Muscle of arm (tissue), 12 donors: Measurements from ENCODE around the gene PXDN. TPM values are rescaled to one million over a fixed set of nuclear protein-coding genes. Genes with fewer than 3 reads are reported as not detected.
"Not testable (repeated sequence)": the region's sequence is repeated elsewhere in the genome, so short reads cannot be mapped to it uniquely, and the experiment has no call there.

Experiments
- DNase-seq: peaks from one replicate; pipeline ENCODE4 v3.0.0-alpha.2; 2013
- polyA plus RNA-seq, 12 donors: library from polyadenylated mRNA; unstranded; fragments of 120-200 nt; gene quantifications; one replicate each; pipeline ENCODE4 v1.2.1, GENCODE V29; 2013; ENCODE audit not compliant: insufficient read length in 12 of 12

PXDN gene
- polyA plus RNA-seq, 12 donors: 130 to 264 (median 161) TPM

- DNase-seq: no peak
Observed at GRCh38 chr2:1685957-1686783, 58.1 kb downstream of the PXDN start.

GRCh38 chr2:1685078-1685956 lies 59.0 kb downstream of the PXDN start:
- DNase-seq: no peak

DNA sequence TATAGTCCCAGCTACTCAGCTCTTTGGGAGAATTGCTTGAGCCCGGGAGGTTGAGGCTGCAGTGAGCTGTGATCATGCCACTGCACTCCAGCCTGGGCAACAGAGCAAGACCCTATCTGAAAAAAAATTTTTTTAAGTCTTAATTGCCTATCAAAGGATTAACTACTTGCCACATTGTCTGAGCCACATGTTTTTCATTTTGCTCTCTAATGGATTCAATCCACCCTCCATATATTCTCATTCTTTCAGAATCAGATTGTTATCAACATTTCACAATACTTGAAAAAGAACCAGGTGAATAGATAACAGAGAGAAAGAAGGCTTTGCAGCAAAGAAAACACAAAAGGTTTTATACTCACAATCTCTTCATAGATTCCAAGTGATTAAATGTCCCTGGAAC lies 61.0 kb downstream of the PXDN start:
- no peak for DNase-seq

DNA sequence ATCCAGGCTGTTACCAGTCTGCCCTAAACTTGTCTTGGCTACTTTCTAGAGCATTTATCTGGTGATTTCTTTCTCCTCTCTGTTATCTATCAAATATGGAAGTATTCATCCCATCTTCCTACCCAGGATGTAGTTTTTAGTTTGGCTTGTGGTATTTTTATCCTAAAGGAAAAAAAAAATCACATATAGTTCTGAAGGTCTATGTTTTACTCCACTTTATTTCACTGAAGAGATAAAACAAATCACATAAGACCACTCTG lies 62.2 kb downstream of the PXDN start:
- no peak for DNase-seq

DNA sequence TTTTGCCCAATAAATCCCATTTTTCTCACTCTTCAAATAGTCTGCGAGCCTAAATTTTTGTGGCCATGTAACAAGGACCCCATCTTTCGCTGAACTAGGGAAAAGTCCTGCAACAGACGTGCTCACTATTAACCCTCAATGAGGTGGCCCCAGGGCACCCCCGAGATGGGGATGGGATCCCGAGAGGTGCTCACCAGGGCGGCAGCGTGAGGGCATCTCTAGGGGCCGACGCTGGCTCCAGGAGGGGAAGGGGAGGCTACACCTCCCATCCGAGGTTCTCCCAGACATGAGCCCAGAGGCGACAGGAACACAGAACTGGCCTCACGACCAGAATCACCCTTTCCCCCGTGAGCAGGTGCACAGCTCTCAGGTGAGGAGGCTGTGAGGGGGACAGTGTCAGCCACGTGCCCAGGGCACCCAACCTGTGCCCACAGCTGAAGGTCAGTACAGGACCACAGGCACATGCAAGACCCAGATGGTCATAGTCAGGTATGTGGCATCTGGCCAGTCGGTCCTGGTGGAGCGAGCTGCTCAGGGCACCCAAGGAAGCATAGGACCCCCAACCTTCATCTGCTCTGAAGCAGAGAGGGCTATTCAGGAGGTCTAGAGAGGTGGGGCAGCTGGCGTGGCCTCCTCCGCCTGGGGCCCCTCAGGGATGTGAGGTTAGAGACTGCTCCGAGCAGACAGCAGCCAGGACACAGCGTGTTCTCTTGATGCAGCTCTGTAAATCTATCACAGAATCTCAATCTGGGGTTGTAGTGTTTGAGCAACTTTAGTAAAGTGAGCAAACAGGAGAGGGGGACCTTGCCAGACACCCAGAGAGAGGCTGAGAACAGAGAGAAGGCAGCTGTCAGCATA lies 62.8 kb downstream of the PXDN start:
- DNase-seq: no peak

DNA sequence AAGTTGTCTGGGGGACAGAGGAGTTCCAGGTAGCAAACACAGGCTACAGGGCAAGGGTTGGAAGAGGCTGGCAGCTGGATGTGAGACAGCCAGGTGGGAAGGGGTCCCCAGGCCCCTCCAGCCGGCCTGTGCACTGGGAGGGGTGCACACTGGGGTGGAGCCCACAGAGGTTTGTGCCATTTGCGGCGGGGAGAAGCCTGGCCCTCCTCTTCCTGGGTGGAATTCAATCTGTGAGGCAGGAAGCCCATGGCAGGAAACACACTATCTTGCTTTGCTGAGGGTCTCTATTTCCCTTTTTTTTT lies 63.3 kb downstream of the PXDN start:
- DNase-seq: no peak

DNA sequence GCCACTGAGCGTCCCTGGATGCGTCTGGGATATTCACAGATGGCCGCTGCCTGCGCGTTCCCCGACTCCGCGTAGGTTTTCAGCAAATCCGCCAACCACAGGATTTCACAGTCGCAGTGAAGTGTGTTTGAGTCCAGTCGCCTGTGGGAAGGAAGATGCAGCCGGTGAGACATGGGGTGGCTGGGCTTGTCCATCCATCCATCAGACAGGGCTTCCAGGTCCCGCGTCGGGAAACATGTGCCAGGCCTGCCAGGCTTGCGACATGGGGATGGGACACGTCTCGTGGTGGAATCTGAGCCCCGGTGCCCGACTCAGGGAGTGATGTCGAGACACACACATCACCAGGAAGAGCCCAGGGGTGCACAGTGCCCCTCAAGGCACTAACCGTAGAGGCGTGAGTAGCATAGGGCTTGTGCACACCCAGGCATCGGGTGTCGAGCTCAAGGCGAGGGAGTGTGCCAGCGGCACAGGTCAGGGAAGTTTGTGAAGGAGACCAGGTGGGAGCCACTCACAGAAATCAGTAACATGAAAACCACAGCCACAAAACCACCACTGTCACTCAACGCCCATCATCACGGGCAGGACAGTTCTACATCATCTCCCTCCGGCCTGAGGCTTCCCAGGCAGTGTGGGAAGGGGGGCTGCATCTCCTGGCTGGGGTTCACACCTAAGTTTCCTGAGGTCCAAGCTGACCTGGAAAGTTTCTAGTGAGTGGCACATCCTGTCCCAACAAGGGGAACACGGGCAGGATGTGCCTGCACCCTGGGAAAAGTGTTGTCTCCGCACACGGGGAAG lies 63.9 kb downstream of the PXDN start:
- DNase-seq: no peak

DNA sequence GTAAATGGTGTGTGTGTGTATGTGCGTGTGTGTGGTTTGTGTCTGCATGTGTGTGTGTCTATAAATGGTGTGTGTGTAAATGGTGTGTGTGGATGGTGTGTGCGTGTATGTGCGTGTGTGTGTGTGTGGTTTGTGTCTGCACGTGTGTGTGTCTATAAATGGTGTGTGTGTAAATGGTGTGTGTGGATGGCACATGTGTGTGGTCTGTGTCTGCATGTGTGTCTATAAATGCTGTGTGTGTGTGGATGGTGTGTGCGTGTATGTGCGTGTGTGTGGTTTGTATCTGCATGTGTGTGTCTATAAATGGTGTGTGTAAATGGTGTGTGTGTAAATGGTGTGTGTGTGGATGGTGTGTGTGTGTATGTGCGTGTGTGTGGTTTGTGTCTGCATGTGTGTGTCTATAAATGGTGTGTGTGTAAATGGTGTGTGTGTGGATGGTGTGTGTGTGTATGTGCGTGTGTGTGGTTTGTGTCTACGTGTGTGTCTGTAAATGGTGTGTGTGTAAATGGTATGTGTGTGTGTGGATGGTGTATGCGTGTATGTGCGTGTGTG lies 64.8 kb downstream of the PXDN start:
- not testable (repeated sequence) for DNase-seq

DNA sequence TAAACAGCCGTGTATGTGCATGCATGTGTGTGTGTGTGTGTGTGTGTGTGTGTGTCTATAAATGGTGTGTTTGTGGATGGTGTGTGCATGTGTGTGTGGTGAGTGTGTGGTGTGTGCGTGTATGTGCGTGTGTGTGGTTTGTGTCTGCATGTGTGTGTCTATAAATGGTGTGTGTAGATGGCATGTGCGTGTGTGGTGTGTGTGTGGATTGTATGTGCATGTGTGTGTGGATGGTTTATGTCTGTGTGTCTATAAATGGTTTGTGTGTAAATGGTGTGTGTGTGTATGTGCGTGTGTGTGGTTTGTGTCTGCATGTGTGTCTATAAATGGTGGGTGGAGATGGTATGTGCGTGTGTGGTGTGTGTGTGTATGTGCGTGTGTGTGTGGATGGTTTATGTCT lies 65.2 kb downstream of the PXDN start:
- not testable (repeated sequence) for DNase-seq

DNA sequence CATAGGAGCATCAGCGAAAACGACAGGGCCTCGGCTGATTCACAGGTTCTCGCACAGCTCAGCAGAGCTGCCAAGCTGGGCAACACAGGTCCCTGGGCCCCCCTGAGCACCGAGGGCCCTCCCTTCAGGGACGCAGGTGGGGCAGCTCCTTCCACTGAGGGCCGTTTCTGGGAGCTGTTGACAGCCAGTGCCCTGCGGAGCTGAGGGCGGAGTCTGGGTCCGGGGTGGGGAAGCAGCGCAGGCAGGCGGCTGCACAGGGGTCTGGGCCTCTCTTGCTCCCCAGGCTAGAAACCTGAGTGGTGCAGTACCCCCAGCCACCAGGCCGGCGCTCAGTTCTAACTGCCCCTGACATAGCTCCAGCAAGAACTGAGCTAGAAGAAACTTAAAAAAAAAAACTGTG lies 65.7 kb downstream of the PXDN start:
- DNase-seq: no peak

GRCh38 chr2:1677821-1678165 lies 66.5 kb downstream of the PXDN start:
- DNase-seq: no peak

DNA sequence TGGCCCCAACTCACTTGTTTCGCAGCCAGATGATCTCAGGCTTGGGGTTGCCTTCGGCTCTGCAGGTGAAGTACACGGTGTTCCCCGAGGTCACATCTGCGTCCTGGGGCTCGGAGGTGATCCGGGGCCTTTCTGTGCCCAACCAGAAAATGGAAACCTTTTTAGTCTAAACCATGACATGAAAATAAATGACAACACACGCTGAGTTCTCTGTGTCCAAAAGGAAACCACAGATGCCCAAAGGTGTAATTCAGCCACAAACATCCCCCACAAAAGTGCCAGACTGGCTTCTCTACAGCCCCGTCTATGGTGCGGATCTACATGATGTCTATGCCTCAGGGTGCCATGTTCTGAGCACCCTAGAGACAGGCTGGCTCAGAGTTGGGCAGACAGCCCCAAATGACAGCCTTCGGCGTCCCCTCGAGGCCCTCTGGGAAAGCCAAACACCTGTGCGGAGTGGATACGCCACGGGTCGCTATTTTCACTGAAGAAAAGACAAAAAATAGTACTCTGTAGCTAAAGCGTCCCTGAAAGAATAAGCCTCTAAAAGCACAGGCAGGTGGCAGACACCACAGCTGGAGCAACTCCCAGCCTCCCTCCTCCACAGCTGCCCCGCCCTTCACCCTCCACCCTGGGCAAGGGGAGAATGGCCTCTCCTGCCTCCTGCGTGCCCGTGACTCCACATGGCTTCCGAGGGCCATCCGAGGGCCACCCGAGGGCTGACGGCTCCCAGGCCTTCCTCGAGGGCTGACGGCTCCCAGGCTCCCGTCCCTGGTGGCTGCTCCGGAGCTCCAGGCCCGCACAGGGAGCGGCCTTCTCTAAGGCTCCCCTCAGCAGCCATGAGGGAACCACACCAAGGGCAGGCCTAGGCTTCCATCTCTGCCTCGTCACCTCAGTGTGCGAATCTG lies 67.1 kb downstream of the PXDN start:
- no peak for DNase-seq

- no peak for DNase-seq
Observed at GRCh38 chr2:1676091-1676912, 68.0 kb downstream of the PXDN start.

DNA sequence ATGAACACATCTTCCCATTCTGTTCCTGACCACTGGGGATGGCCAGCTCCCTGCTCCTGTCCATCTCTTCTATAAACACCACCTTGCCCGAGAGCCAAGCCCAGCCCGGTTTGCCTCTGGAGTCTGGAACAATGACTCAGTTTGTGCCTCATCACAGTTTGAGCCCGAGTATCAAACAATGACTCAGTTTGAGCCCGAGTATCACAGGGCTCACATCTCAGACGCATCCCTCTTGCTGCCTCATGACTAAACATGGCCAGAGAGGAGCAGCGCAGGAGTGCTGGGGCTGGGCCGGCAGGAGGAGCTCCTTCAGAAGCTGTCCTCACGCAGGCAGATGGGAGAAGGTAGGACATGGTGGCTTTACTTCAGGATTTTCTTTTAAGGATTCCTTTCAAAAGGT lies 68.7 kb downstream of the PXDN start:
- DNase-seq: no peak

- DNase-seq: no peak
Observed at GRCh38 chr2:1674766-1675397, 69.4 kb downstream of the PXDN start.

DNA sequence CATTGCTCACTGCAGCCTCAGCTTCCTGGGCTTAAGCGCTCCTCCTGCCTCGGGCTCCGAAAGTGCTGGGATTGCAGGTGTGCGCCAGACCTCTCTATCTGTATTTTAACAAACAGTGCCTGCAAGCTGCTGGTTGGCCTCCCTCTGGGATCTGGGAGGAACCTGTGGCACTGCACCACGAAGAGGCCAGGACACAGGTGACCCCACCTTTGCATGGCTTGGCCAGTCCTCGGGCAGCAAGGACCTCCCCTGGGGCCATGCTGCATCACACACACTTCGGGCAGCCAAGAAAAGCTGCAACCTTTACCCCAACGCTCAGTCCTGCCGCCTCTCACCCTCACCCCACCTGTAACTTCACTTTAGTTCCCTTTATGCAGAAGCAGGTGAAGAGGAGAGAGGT lies 70.0 kb downstream of the PXDN start:
- DNase-seq: no peak

DNA sequence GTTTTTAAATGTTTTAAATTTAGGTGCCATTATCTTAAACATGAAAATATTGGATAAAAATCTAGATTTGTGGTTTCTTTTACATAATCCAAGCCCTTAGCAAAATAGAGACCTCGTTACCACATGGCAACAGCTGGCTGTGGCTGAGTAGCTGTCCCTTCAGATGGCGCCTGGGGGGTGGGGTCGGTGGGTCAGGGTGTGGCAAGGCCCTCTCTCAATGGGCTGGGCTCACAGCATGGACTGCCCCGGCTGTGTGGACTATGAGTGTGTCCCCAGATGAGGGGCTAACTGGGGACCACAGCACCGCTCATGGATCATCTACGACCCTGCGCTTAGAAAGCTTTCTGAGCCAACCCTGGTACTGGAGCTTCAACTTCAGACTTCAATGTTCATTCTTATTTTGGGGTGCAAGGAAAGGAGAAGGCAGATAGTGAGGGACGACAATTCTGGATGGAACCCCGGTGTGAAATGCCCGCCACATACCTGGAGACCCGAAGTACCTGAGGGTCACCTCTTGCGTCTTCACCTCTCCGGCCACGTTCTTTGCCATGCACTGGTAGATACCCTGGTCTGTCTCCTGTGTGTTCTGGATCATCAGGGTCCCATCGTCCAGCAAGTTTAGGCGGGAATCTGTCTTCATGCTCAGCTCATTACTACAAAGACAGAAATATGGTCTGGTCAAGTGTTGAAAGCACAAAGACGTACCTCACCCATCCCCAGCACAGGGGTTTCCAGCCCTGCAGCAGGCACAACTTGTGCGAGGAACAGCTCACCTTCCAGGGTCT lies 71.0 kb downstream of the PXDN start:
- DNase-seq: no peak

- DNase-seq: no peak
Observed at GRCh38 chr2:1672738-1673137, 71.6 kb downstream of the PXDN start.
